Activated CD4-positive, alpha-beta T cell treated with anti-CD3 and anti-CD28 coated beads for 36 hours (primary cell): ENCODE results near the gene PEX12. TPM values are rescaled to one million over a fixed set of nuclear protein-coding genes. Genes with fewer than 3 reads are reported as not detected.
"Not testable (repeated sequence)": the region's sequence is repeated elsewhere in the genome, so short reads cannot be mapped to it uniquely, and the experiment has no call there.

Source experiments
- ATAC-seq: fragments of 200-7000 bp; cut with Tn5 transposase; one replicate; pipeline ENCODE4 v1.10.0; 2021; ENCODE audit warnings: mild to moderate bottlenecking, moderate library complexity
- CTCF ChIA-PET: fragments of 350-600 bp; sonication (Branson Sonifier 250); formaldehyde crosslinking; loops from one replicate; lab custom pipeline; 2021; ENCODE audit warnings: antibody characterized with exemption; lab: Charles Lee
- POLR2A ChIA-PET: fragments of 350-600 bp; sonication (Branson Sonifier 250); formaldehyde crosslinking; loops from one replicate; lab custom pipeline; 2021; ENCODE audit warnings: antibody characterized with exemption, inconsistent platforms; lab: Charles Lee
- DNase-seq: peaks from one replicate; pipeline ENCODE4 v3.0.0-alpha.2; 2020
- H3K27ac Mint-ChIP-seq: one replicate; pipeline ENCODE4 v1.8.0; 2021; ENCODE audit warnings: mixed read lengths
- H3K27me3 Mint-ChIP-seq: one replicate; pipeline ENCODE4 v1.8.0; 2021; ENCODE audit warnings: mixed read lengths
- H3K36me3 Mint-ChIP-seq: one replicate; pipeline ENCODE4 v1.8.0; 2021; ENCODE audit warnings: low read depth, mixed read lengths
- H3K4me1 Mint-ChIP-seq: one replicate; pipeline ENCODE4 v1.8.0; 2021; ENCODE audit warnings: mixed read lengths
- H3K4me3 Mint-ChIP-seq: one replicate; pipeline ENCODE4 v1.8.0; 2021; ENCODE audit warnings: mild to moderate bottlenecking, moderate library complexity, mixed read lengths
- H3K9me3 Mint-ChIP-seq: one replicate; pipeline ENCODE4 v1.8.0; 2021; ENCODE audit warnings: low read depth, mixed read lengths
- intact Hi-C, 2 experiments: fragments of 100-400 bp; cut with DNase I in 1 of 2; cut with micrococcal nuclease in 1 of 2; formaldehyde crosslinking; loops; one replicate each; pipeline versions ENCODE4 v1.14.2 to v1.15.1; 2022 to 2024; cut with DNase I, micrococcal nuclease
- total RNA-seq, 2 experiments: library from RNA; stranded (reverse); gene quantifications; one replicate each; pipeline ENCODE4 v1.2.3, GENCODE V29; 2021

The PEX12 gene
- total RNA-seq, 2 experiments from 2014 or later = 5.7 to 6.1 TPM

DNA sequence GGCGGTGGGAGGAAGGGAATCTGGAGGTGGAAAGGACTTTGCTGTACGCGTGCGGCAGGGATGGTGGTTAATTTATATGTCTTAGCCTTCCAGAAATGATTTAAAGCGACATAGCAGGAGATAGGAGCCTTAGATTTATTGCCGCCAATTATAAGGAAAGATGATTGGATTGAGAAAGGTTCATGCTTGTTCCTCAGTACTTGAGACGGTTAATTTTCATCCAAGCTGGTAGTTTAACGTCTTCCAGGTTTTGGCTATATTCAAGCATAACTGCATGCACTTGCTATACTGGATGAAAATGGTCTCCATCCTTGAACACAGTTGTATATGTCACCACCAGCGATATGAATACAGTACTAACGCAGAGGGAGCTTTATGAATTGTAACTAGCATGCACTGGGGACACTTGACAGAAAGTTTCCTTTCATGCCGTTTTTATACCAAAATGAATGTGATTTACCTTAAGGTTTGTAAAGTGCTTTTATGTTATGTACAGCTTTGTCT, 610 bp upstream of the PEX12 start:
- H3K27me3 Mint-ChIP-seq = no peaks in the 10 kb centered on the region
- H3K36me3 Mint-ChIP-seq = peaks cover 7% of the 10 kb centered on the region
- no peak for DNase-seq
- ChIA-PET POLR2A (interaction anchor here (0.9 to 1.8 kb wide), 6 partner anchors 8 to 205 kb away, joined by 3 to 10 read pairs (median 6); partner anchors contain the start of genes AP2B1 and SLFN11), CTCF (interaction anchor here (0.5 to 1.8 kb wide), 12 partner anchors 8 to 365 kb away, joined by 3 to 9 read pairs (median 4); partner anchors contain the start of genes AP2B1 and SLFN12L)
- intact Hi-C loops = loop anchor here (1.0 to 5.0 kb wide), 8 partner anchors 8 to 492 kb away; partner anchors contain the start of genes AP2B1 (in 2 of the 2), NLE1 (in 1 of the 2), SLFN5 (in 1 of the 2) and TAF15 (in 1 of the 2)
- peak overlapping the region; percentile 98 for H3K27ac Mint-ChIP-seq
- ATAC-seq = peak; percentile 68
- peaks cover 23% of the 10 kb centered on the region for H3K4me1 Mint-ChIP-seq
- peak overlapping the region; percentile 96 for H3K4me3 Mint-ChIP-seq
- no peaks in the 10 kb centered on the region for H3K9me3 Mint-ChIP-seq

DNA sequence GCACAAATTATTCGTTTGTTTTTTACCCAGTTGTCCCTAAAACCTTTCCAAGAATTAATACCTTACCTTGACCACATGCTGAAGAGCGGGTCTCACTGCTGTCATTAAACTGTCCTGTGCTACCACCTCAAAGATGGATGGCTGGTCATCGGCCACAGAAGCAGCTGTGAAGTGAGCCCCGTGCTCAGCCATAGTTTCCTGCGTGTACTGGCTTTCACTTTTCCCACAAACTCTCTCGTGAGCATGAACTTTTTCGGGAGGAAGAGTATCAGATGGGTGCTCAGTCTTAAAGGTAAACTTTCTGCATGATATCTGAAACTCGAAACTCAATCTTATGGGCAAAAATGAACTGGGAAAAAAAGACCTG, 558 bp downstream of the PEX12 start:
- ATAC-seq (no peak), DNase-seq (no peak)
- Mint-ChIP-seq H3K27me3 (no peaks in the 10 kb centered on the region), H3K36me3 (peaks cover 8% of the 10 kb centered on the region), H3K4me3 (peak overlapping the region; percentile 96), H3K9me3 (no peaks in the 10 kb centered on the region), H3K27ac (peak overlapping the region; percentile 98), H3K4me1 (peaks cover 23% of the 10 kb centered on the region)
- ChIA-PET CTCF (interaction anchor here (1.2 to 1.8 kb wide), 7 partner anchors 9 to 265 kb away, joined by 3 to 6 read pairs (median 4); partner anchors contain the start of gene AP2B1), POLR2A (interaction anchor here (0.6 to 1.8 kb wide), 6 partner anchors 9 to 41 kb away, joined by 3 to 10 read pairs (median 6); partner anchors contain the start of gene AP2B1)
- intact Hi-C loops = loop anchor here (1.0 to 5.0 kb wide), 8 partner anchors 9 to 491 kb away; partner anchors contain the start of genes AP2B1 (in 2 of the 2), NLE1 (in 1 of the 2), SLFN5 (in 1 of the 2) and TAF15 (in 1 of the 2)

DNA sequence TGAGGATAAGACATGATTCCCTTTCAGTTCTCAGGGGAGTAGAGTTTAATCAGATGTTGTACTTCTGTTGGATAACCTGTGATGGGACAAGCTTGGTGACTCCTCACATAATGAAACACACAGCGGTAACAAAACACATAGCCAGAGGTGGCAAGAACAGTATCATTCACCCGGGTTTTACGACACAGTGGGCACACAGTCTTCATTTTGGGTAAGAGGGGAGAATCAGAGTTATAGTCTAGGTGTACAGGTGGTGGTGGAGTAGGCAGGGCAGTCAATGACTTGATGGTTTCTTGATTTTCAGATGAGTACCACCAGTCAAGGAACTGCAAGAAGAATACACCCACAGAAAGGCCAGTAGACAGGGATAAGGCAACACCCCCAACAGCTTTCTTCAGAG, 2.6 kb downstream of the PEX12 start:
- Mint-ChIP-seq H3K27ac (peak overlapping the region; percentile 29), H3K4me3 (no peak overlapping the region), H3K27me3 (no peaks in the 10 kb centered on the region), H3K36me3 (peaks cover 17% of the 10 kb centered on the region), H3K4me1 (peaks cover 27% of the 10 kb centered on the region), H3K9me3 (no peaks in the 10 kb centered on the region)
- ATAC-seq (no peak), DNase-seq (no peak)
- intact Hi-C loops = loop anchor here (5.0 kb wide), 2 partner anchors 333 to 488 kb away; partner anchors contain the start of gene SLFN5 (in 1 of the 2)
- ChIA-PET POLR2A (interaction anchor here (0.7 kb wide), 1 partner anchor 913 kb away, joined by 6 read pairs; no protein-coding TSS in a partner anchor), CTCF (interaction anchor here (0.7 to 1.5 kb wide), 2 partner anchors 22 to 334 kb away, joined by 3 to 5 read pairs; no protein-coding TSS in a partner anchor)

DNA sequence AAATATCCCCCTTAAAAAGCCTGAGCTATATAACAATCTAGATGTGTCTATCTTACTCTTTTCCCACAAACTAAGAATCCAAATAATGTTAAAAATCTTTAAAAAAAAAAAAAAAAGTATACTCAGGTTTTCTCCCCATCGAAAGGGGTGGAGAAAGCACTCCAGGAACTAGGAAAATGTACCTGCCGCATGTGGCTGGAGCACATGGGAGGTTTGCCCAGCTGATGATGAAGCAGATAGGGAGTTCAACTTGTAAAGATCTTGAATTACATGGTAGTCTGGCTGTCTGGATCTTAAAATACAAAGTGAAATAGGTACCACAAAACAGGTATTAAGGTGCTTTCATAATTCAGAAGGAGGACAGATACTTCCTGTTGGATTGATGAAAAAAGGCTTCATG, 9.0 kb downstream of the PEX12 start:
- intact Hi-C loops = loop anchor here in 1 of 2 experiments (5.0 kb wide), 1 partner anchor 607 kb away; the partner anchor contains the start of genes CCT6B and ZNF830
- ATAC-seq (no peak), DNase-seq (no peak)
- no peaks in the 10 kb centered on the region for H3K27me3 Mint-ChIP-seq
- ChIA-PET POLR2A (interaction anchor here (0.7 to 2.2 kb wide), 2 partner anchors 9 to 116 kb away, joined by 4 to 9 read pairs; partner anchors contain the start of gene PEX12), CTCF (interaction anchor here (0.8 to 2.2 kb wide), 3 partner anchors 10 to 217 kb away, joined by 3 to 6 read pairs (median 3); no protein-coding TSS in a partner anchor)
- H3K4me3 Mint-ChIP-seq = peak overlapping the region; percentile 95
- H3K27ac Mint-ChIP-seq = peak overlapping the region; percentile 23
- H3K36me3 Mint-ChIP-seq = peaks cover 21% of the 10 kb centered on the region
- H3K4me1 Mint-ChIP-seq = peaks cover 25% of the 10 kb centered on the region
- no peaks in the 10 kb centered on the region for H3K9me3 Mint-ChIP-seq

DNA sequence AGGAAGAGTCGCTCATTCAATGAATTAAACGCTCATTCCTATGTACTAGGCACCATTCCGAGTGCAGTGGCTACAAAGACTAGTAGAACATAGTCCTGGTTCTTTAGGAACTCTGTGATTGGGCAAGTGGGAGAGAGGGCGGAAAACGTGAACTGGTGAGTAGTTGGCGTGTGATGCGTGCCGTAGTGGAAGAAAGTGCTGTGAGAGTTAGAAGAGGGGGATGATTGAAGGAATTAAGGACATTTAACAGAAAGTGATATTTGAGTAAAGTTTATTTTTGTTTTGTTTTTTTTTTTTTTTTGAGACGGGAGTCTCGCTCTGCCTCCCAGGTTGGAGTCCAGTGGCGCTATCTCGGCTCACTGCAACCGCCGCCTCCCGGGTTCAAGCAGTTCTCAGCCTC, 9.8 kb downstream of the PEX12 start:
- Mint-ChIP-seq H3K4me3 (peak overlapping the region; percentile 95), H3K9me3 (no peaks in the 10 kb centered on the region), H3K4me1 (peaks cover 25% of the 10 kb centered on the region), H3K27ac (peak overlapping the region; percentile 86), H3K27me3 (no peaks in the 10 kb centered on the region), H3K36me3 (peaks cover 20% of the 10 kb centered on the region)
- intact Hi-C loops = loop anchor here (1.0 to 5.0 kb wide), 4 partner anchors 10 to 606 kb away; partner anchors contain the start of genes AP2B1 (in 2 of the 2), PEX12 (in 2 of the 2), CCT6B (in 1 of the 2) and ZNF830 (in 1 of the 2)
- POLR2A ChIA-PET = interaction anchor here (0.7 to 2.2 kb wide), 2 partner anchors 10 to 115 kb away, joined by 4 to 9 read pairs; partner anchors contain the start of gene PEX12
- ATAC-seq (peak; percentile 58), DNase-seq (peak; percentile 75)
- CTCF ChIA-PET = interaction anchor here (0.6 to 2.2 kb wide), 5 partner anchors 9 to 241 kb away, joined by 3 to 6 read pairs (median 4); no protein-coding TSS in a partner anchor

DNA sequence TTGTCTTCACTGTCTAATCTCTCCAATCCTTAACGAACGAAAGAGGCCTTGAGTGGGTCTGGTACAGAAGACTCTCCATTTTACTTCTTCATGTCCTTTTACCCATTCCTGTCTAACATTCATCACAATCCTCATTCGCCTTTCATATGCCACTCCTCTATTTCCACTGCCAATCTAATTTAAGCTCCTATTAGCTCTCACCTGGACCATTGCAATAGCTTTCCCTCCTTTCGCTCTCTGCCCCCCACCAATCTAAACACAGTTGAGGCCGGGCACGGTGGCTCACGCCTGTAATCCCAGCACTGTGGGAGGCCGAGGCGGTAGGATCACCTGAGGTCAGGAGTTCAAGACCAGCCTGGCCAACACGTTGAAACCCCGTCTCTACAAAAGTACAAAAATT, 11.4 kb downstream of the PEX12 start:
- Mint-ChIP-seq H3K4me3 (peak overlapping the region; percentile 95), H3K9me3 (no peaks in the 10 kb centered on the region), H3K27ac (peak overlapping the region; percentile 62), H3K4me1 (peaks cover 25% of the 10 kb centered on the region), H3K27me3 (no peaks in the 10 kb centered on the region), H3K36me3 (peaks cover 16% of the 10 kb centered on the region)
- POLR2A ChIA-PET = no interaction called here
- DNase-seq = no peak
- no peak for ATAC-seq
- intact Hi-C loops = loop anchor here in 1 of 2 experiments (5.0 kb wide), 1 partner anchor 605 kb away; the partner anchor contains the start of genes CCT6B and ZNF830
- CTCF ChIA-PET = interaction anchor here (0.6 to 1.6 kb wide), 4 partner anchors 9 to 626 kb away, joined by 3 to 5 read pairs (median 4); no protein-coding TSS in a partner anchor

DNA sequence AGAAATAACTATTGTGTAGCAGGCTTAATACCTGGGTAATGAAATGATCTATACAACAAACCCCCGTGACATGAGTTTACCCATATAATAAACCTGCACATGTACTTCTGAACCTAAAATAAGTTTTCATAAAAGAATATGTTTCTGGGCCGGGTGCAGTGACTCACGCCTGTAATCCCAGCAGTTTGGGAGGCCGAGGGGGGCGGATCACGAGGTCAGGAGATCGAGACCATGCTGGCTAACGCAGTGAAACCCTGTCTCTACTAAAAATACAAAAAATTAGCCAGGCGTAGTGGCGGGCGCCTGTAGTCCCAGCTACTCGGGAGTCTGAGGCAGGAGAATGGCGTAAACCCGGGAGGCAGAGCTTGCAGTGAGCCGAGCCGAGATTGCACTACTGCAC, 15.2 kb downstream of the PEX12 start:
- ATAC-seq, H3K27ac Mint-ChIP-seq, H3K27me3 Mint-ChIP-seq, DNase-seq, H3K9me3 Mint-ChIP-seq, H3K36me3 Mint-ChIP-seq, H3K4me3 Mint-ChIP-seq, intact Hi-C loops: not testable (repeated sequence)
- ChIA-PET POLR2A (interaction anchor here (0.6 kb wide), 1 partner anchor 170 kb away, joined by 7 read pairs; no protein-coding TSS in a partner anchor), CTCF (interaction anchor here (0.7 kb wide), 1 partner anchor 395 kb away, joined by 3 read pairs; no protein-coding TSS in a partner anchor)
- H3K4me1 Mint-ChIP-seq = peaks cover 10% of the 10 kb centered on the region

DNA sequence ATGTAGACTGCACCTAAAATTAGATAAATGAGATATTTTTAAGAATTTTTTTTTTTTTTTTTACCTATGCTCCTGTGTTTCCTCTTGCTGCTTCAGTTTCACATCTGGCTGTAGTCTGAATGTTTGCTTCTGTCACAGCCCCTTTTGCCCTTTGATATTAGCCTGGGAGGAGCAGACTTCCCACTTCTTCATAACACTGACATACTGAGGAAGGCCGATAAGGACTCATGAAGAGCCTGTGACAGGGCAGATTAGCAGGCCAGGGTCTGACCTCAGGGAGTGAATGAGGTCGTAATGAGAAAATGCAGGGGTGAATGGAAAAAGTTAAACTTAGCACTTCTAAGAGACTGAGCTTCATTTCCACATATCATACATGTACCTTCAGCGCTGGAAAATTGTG, 17.7 kb downstream of the PEX12 start, which contains the start of gene SLFN14:
Gene SLFN14, minus strand, starts transcription at position 117 of the 400 bp plus-strand sequence. CDS start 2,757 bp downstream, outside the sequence.
- intact Hi-C loops = no loop called here
- H3K4me3 Mint-ChIP-seq = no peak within 1 kb of the TSS
- peaks cover 4% of the 10 kb centered on the region for H3K4me1 Mint-ChIP-seq
- no peaks in the 10 kb centered on the region for H3K9me3 Mint-ChIP-seq
- ChIA-PET POLR2A (no interaction called here), CTCF (interaction anchor here (0.6 kb wide), 1 partner anchor 23 kb away, joined by 3 read pairs; the partner anchor contains the start of gene SLFN12L)
- ATAC-seq (peak; percentile 51), DNase-seq (peak; percentile 20)
- peaks cover 8% of the 10 kb centered on the region for H3K27me3 Mint-ChIP-seq
- H3K27ac Mint-ChIP-seq = no peak within 1 kb of the TSS
- H3K36me3 Mint-ChIP-seq = no peaks in the 10 kb centered on the region

DNA sequence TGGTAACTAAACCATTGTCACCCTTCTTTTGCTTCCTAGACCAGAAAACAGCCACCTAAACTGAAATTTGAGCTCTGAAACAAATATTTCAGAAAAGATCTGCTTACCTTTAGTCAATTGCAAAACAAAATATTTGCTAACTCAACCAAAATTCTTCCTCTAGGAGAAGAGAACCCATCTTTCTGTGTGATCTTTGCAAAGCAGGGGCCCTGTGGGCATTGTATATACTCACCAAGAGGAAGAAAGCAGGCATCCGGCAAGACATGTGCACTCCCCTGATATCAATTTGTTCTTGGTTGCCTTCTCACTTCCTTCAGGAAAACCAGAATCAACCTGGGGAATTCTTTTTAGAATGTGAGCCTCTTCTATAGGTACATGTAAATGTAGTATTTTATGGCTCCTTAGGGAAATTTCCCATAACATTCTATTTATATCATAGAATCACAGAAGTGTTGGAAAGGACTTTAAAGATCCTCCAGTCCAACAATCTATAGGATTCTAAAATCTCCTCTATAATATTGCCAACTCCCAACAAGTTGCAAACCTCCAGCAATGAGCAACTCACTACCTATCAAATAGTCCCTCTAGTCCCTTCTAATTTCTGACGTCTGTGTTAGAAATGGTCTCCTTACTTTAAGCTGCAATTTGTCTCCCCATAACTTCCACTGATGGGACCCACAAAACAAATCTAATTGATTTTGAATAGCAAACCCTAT, 18.7 kb downstream of the PEX12 start:
- no peak for DNase-seq
- H3K9me3 Mint-ChIP-seq = no peaks in the 10 kb centered on the region
- no peak for ATAC-seq
- POLR2A ChIA-PET = no interaction called here
- H3K4me1 Mint-ChIP-seq = peaks cover 4% of the 10 kb centered on the region
- H3K4me3 Mint-ChIP-seq = no peak overlapping the region
- CTCF ChIA-PET = interaction anchor here (0.7 kb wide), 1 partner anchor 19 kb away, joined by 3 read pairs; the partner anchor contains the start of gene PEX12
- H3K27ac Mint-ChIP-seq = no peak overlapping the region
- H3K36me3 Mint-ChIP-seq = no peaks in the 10 kb centered on the region
- intact Hi-C loops = no loop called here
- H3K27me3 Mint-ChIP-seq = peaks cover 8% of the 10 kb centered on the region

DNA sequence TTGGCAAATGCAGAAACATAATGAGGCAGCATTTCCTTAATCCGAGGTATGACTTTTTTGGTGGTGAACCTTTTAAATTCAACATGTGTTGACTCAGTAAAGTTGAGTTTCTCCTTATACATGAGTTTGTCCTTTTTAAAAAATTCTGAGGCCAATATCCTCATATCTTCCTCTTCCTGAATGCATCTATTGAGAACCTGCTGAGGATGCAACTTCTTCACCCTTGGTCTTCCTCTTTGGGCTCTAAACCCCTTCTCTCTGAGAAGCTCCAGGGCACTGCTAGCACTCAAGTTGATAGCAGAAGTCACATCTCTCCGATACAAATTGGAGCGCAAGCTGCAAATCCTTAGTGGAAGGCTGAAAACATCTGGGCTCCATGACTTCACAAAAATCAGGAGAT, 21.0 kb downstream of the PEX12 start:
- H3K27me3 Mint-ChIP-seq = peaks cover 8% of the 10 kb centered on the region

More for the DNA sequence above, 21.0 kb downstream of the PEX12 start:
- peaks cover 4% of the 10 kb centered on the region for H3K4me1 Mint-ChIP-seq
- H3K4me3 Mint-ChIP-seq = no peak overlapping the region
- no peak overlapping the region for H3K27ac Mint-ChIP-seq
- DNase-seq (no peak), ATAC-seq (no peak)
- CTCF ChIA-PET = interaction anchor here (0.7 to 0.9 kb wide), 2 partner anchors 10 to 207 kb away, joined by 3 to 4 read pairs; no protein-coding TSS in a partner anchor
- intact Hi-C loops = loop anchor here in 1 of 2 experiments (2.0 kb wide), 1 partner anchor 189 kb away; no protein-coding TSS in a partner anchor
- no peaks in the 10 kb centered on the region for H3K36me3 Mint-ChIP-seq
- POLR2A ChIA-PET = no interaction called here
- no peaks in the 10 kb centered on the region for H3K9me3 Mint-ChIP-seq
